Measurements from ENCODE around the gene CACTIN.
"Not testable (repeated sequence)": the region's sequence is repeated elsewhere in the genome, so short reads cannot be mapped to it uniquely, and the experiment has no call there.

The CACTIN gene

DNA sequence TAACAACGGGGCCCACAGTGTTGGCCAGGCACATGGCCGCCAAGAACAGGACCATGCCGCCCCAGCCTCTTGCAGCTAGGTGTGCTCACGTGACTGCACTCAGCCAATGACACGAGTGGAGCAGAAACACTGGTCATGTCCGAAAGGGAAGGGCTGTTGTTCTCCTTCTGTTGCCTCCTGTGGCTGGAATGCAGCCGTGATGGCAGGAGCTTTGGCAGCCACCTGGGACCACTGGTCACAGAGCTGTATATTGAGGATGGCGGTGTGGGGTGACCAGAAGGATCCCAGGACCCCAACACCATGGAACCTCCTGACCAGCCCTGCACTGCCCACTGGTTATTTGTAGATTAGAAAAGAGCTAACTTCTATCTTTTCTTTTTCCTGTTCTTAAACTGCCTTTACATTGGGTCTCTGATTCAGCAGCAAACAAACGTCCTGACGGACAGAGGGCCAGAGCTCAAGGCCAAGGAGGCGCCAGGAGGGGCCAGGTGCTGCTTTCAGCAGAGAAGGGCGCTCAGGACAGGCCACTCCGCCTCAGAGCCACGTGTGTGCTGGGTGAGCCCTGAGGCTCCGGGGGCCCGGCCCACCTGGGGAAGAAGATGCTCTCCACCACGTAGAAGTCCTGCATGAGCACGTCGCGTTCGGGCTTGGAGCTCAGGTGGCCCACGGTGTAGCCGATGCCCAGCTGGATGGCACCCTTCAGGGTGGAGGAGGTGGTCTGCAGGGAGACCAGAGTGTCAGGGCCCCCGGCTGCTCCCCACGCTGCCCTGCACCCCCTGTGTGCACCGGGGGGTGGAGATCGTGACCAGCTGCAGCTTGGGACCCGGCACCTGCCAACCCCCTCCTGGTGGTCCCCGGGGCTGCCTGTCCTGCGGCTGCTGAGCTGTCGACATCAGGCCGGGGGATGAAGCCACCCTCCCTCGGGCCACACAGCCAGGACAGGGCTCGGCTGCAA is 35.0 kb upstream of the CACTIN start:
- DNase-seq, result no peak

DNA sequence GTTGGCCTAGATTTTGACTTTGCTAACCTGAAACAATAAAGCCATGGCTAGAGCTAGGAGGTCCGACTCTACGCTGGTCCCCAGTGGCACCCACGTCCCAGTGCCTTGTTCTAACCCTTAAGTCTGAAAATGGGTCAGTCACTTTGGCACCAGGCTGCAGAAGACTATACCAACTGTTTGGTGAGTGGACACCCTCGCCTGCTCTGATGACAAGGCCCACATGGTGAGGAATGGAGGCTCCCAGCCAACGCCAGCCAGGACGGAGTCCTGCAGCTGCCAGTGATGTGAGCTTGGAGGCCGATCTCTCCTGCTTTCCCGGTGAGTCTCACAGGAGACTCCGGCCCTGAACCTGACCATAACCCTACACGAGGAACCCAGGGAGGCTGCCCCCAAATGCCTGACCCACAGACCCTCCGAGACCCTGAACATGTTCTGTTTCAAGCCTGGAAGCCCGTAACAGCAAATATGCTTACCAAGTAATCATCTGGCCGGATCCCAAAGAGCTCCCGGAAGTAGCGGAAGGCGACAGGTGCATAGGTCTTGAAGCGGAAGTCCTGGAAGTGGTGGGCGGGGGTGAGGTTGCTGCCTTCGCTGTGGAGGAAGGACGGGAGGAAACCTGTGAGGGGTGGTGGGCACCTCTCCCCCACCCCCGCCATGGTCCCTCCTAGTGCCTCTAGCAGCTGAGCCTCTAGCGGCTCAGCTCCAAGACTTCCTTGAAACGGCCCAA is 34.1 kb upstream of the CACTIN start:
- no peak for DNase-seq

DNA sequence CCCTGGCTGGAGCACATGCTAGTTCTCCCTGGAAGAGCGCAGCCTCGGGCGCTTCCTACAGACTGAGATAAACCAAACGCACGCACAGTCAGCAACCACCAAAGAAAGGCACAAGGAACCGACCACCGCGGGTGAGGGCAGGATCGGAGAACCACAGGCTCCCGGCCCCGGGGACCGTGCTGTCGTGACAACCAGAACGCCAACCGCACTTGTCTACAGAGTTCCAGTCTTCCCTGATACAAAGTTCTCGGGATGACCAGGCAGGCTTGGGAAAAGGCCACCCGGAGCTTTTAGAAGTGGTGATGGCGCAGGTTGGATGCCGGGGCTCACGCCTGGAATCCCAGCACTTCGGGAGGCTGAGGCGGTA is 33.1 kb upstream of the CACTIN start:
- DNase-seq, result no peak

DNA sequence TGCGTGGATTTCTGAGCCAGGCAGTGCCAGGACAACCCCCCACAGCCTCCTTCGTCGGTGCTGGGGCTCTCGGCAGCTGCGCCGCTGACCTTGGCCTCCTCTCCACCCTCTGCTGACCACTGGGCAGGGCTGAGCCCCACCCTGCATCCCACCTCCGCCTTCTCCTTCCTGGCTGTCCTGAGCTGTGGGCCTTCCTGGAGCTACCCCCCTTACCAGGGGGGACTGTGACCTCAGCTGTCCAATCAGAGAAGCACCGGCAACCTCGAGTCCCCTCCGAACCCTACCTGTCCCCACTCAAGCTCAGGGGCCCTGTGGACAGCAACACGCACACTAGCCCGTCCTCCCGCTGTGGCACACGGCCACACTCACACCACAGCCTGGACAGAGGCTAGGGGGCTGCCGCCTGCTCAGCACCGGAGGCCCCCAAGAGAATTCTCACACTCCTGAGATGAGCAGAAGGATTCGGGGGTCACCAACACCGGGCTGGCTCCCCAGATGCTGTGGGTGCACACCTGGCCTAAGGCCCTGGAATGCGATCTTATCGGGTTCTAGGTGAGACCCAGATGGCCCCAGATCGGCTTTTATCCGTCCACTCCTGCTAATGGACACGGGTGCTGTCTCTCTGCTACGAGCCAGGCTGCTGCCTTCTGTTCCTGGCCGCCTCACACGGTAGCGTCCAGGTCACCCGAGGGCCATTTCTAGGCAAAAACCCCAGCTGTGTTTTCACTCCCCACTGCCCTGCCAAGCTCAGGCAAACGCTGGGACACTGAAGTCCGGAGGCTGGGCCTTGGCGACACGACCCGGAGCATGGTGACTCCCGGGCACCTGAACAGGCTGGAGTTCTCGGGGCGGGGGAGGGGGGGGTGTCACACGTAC is 32.5 kb upstream of the CACTIN start:
- DNase-seq, result no peak

DNA sequence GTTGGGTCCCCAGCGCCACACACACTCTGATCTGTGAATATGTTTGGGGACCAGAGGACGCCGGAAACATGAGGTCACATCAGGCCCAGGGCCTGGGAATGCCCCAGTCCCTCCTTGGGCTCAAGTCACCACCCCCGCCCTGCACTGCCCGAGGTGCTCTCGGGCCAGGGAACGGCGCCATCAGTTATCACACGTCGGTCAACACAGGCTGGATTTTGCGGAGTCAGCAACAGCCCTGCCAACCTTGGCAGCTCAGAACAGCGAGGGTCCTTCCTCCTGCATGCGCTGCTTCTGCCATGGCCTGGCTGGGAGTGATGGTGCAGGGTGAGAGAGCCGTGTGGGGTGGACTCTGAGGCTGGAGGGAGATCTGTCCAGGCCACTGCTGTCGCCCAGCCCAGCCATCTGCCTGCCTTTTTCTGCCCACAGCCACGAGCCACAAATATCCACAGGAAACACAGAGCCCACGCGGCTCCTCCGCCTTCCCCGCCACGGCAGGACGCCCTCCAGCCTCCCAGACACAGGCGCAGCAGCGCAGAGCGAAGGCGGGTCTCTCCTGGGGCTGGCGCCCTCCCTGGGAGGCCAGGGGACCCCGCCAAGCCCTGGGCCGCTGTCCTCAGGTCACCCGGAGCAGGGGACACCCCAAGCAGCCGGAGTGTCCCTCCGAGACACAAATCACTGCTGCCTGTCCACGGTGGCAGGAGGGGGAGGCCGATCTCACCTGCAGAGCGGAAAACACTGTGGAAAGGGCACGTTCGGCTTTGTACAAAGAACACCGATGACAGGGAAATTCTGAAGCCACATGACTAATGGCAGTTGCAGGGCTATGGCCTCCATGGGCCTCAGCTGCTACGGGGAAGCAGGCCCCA is 31.6 kb upstream of the CACTIN start:
- DNase-seq, result no peak

DNA sequence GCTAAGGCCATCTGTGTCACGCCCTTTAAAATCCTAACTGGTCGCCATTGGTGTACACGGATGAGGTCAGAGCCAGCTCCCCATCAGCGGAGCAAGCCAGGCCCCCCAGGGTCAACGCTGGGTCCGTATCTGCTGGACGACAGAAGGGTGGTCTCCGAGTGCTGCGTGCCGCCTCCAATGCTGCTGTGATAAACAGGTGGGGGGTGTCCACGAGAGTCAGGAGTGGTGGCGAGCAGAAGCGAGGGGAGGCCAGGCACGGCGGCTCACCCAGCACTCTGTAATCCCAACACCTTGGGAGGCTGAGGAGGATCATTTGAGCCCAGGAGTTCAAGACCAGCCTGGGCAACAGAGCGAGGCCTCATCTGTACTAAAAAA is 30.8 kb upstream of the CACTIN start:
- DNase-seq, result no peak

DNA sequence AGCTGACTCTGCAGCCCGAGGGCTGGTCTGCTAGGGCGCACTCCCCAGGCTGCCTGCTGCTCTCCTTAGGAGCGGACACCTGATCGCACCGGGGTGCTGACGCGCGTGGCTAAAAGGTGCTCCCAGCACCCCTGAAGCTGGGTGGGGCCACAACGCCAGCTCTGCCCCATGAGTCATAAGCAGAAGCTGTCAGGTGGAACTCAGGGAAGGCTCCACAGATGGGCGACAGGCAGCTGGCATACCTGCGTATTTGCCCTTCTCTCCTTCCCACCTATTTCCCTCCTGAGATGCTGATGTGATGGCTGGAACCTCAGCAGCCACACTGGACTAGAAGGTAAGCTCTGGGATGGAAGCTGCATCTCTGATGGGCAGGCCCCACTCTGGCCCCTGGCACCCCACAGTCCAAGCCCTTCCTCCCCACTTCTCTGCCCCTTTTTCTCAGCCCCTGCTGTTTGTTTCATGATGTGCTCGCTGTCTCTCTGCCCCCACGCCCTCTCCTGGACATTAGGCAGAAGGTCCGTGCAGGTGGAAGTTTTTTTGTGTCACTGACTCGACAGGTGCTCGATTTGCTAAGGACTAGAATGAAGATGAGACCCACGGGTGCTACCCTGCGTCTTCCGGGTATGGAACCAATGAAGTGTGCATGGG is 30.3 kb upstream of the CACTIN start:
- no peak for DNase-seq

DNA sequence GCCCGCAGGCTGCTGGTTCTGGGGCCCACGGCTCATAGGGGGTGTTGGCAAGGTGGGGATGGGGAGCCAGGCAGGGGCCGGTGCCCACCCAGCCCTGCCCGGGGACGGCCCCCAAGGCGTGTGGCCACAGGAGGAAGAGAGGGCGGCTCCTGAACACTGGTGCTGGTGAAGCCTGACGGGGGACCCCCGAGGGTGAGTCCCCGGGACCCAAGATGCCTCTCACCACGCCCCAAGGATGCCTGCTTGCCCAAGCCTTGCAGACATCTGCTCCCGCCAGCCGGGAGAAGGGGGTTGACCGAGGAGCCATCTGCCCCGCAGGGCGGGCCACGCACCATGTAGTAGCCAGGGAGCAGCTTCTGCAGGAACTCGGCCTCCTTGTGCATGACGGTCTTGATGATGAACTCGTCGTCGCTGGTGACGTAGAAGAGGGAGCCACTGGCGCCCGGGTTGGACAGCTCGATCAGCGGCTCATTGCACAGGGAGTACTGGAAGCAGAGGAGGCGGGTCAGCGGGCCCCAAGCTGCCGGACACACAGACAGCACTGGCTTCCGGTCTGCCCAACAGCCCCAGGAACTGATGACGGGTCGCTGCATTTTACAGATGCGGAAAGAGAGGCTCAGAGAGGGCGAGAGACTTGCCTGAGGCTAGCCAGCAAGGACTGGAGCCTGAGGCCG is 29.6 kb upstream of the CACTIN start:
- no peak for DNase-seq

DNA sequence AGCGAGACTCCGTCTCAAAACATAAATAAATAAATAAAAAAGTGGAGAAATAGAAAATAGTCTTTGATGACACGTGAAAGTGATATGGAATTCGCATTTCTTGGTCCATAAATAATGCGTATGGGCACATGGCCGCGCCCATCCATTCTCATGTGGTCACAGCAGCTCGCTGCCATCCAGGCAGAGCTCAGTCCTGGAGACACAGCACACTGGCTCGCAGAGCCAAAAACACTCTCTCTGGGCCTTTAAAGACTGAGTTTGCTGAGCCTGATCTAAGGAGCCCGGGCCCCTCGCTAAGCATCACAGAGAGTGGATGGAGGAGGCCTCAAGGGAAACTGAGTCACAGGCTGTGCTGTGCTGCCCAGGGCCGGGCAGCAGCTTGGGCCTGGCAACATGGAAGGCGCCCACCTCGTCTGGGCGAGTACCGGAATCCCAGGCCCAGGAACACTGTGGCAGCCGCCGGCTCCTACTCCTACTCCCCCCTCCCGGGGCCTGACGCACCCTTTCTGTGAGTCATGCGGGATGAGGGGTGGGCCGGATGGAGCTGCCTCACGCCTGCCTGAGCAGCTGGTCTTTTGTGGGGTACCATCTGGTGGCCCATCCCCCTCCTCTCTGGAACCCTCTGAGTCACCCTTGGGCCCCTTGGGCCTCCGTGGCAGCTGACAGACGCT is 28.9 kb upstream of the CACTIN start:
- DNase-seq, result no peak

DNA sequence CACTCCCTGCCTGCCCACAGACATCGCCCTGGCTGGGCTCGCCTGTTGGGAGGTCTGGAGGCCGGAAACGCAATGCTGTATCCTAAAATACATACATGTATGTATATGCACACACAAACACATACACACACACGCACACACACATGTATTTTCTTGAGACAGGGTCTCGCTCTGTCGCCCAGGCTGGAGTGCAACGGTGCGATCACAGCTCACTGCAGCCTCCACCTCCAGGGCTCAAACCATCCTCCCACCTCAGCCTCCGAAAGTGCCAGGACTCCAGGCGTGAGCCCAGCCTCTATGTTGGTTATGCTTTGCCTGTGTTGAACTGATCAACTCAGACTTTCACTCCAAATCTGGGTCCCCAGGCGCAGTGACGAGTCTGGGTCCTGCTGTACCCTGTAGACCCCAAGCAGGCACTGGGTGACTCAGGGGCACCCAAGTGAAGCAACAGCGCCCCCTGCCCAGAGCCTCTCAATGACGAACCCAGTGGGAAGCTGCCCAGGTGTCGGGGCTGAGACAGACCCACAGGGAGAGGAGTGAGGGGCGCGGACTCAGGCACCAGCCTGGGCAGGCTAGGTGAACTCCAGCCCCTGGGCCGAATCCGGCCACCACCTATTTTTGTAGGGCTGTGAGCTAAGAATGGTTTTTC is 27.4 kb upstream of the CACTIN start:
- DNase-seq, result peak; percentile 15 to 17

DNA sequence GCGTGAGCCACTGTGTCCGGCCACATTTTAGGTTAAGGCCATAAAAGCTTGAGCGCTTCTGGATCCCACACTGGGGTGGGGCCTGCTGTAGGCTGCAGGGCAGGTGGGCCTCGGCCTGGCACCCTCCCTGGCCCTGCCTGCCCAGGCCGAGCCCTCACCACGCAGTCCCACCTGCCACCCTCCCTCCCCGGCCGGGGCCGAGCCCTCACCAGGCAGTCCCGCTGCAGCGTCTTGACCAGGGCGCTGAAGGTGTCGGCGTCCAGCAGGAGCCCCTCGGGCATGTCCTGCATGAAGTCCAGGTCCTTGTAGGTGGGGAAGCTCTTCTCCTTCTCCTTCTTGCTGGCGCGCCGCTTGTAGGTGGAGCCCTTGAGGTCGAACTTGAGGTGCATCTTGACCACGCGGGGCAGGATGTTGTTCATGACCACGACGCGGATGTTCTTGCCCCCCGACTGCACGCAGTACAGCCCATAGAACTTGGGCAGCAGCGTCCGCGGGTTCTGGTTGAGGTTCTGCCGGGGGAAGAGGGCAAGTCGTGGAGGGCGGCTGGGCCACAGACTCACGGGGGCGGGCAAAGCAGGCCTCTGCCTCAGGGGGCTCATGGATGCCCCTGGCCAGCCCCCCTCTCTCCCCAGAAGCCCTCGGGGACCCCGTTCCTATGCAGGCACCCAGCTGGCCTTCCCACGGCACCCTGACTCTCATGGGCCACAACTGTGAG is 26.6 kb upstream of the CACTIN start:
- DNase-seq, result no peak

DNA sequence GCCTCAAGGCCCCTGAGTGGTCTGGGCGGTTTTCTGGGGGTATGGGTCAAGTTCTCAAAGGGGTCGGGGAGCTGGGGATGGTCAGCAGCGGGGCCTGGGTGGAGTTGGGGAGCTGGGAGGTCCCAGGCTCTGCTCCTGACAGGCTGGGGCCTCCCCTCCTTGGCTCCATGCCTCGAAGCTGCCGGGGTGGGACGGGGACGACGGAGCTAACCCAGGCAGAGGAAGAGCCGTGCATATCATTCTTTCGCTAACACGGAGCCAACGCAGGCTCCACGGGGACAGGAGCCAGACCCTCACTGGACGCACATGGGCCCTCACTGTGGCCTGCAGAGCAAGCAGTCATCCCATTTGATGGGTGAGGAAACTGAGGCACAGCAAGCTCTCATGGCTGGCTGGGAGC is 25.8 kb upstream of the CACTIN start:
- no peak for DNase-seq

DNA sequence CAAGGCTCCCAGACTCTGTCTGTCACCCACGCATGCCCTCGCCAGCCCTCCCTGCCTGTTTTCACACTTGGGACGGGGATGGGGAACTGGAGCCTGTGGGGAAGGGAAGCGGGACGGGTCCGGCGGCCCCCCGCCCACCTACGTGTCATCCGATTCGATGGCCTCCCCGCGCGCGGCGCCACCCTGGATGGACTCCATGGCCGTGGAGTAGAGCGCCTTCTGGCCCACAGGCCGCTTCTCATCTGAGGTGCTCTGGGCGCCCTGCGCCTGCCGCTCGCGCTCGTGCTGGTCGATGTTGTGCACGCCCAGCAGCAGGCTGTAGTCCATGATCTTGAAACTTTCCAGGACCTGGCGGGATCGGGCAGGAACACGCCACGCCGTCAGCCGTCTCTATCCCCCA is 25.1 kb upstream of the CACTIN start:
- DNase-seq, result no peak

DNA sequence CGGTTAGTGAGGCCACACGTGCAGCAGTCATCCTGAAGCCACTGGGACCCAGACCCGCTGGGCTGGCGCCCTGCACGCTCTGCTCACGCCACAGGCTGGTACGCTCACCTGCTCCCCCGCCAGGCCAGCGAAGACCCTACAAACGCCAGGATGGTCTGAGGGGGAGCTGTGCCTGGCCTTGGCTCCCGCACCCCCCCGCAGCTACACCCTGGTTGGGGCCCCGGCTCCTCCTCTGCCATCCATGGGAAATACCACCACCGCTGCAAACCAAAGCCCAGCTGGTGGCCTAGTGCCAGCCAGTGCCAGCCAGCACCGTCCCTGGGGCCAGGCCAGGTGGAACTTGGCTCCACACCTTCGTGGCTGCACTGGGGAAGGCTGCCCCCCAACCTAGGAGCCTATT is 23.3 kb upstream of the CACTIN start:
- no peak for DNase-seq

DNA sequence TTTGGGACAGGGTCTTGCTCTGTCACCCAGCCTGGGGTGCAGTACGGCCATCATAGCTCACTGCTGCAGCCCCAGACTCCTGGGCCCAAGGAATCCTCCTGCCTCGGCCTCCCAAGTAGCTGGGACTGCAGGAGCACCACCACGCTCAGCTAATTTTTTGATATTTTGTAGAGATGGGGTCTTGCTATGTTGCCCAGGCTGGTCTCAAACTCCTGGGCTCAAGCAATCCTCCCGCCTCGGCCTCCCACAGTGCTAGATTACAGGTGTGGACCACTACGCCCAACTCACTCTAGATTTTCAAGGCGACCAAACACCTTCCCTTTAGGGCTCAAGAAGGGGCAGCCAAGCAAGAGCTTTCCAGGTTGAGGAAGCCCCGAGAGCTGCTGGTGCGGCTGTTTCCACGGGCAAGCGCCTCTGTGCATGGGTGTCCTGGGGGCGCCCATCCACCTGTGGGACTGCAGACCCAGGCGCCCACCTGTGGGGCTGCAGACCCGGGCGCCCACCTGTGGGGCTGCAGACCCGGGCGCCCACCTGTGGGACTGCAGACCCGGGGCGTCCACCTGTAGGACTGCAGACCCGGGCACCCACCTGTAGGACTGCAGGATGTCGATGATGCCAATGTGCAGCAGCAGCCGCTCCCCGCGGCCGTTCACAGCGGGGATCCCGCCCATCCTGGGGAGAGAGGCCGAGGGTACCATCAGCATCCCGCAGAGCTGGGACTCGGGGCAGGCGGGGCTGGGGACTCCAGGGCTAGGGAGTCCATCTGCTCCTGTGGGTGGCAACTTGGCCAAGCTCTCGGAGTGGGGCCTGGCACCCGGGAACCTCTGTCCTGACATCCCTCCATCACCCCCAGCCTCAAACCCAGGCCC is 21.7 kb upstream of the CACTIN start:
- DNase-seq, result no peak

DNA sequence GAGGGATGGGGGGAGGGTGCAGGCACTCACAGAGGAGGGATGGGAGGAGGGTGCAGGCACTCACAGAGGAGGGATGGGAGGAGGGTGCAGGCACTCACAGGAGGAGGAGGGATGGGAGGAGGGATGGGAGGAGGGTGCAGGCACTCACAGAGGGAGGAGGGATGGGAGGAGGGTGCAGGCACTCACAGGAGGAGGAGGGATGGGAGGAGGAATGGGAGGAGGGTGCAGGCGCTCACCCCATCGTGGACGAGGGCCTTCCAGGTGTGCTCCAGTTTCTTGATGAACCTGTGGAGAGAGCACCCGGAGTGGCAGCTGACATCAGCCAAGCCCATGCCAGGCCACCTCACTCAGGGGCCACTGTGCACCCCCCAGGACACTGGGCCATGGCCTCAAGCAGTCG is 20.5 kb upstream of the CACTIN start:
- not testable (repeated sequence) for DNase-seq

DNA sequence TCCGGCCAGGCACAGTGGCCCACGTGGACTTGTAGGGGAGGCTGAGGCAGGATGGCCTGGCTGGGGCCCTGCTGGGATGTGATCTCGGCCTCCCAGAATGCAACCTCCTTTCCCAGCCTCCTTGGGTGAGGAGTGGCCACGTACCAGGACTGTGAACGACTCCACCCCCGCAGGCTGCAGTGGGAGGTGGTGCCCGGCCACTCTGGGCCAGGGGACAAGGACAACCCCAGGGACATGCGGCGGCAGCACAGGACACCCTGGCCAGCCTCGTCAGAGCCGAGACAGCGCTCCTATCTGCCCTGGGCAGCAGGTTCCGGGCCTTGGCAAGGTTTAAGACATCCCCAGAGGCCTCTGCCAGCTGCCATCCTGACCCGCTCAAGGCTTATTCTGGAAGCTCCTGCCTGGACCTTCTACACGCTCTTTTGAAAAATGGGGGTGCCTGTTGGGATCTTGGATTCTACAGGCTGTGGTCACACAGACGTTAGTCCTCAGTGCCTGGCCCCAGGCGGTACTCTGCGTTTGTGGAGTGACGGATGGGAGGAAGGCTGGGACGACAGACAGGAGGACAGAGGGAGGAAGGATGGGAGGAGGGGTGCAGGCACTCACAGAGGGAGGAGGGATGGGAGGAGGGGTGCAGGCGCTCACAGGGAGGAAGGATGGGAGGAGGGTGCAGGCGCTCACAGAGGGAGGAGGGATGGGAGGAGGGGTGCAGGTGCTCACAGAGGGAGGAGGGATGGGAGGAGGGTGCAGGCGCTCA is 19.9 kb upstream of the CACTIN start:
- DNase-seq, result no peak

DNA sequence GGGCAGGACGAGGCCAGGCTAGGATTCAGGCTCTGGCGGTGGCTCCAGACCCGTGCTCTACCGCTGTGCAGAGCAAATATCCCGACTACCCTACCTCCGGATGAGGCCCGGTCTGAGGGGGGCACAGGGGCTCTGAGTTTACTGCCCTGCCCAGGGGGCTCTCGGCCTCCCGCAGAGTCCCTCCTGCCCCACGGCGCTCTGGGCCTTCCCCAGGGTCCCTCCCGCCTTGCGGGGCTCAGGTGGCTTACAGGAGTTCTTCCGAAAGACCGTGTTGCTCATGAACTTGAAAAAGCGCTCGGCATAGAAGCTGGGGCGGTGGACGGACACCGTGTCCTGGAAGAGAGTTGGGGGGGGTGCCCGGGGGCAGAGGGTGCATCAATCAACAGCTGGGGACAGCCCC is 19.1 kb upstream of the CACTIN start:
- no peak for DNase-seq

All from activated CD4-positive, alpha-beta T cell treated with anti-CD3 and anti-CD28 coated beads, Interleukin-2, amount 50 U/mL, for 48 hours (primary cell).